IPS-18c (cell line): ENCODE measurements around the gene FBXL13.
"Not testable (repeated sequence)": the region's sequence is repeated elsewhere in the genome, so short reads cannot be mapped to it uniquely, and the experiment has no call there.

Experiments used
- H3K4me3 ChIP-seq: 2 replicates; pipeline ENCODE4 v1.7.0; 2013; ENCODE audit warnings: low read depth, mild to moderate bottlenecking, low read length, moderate library complexity; ENCODE audit not compliant: insufficient read depth
- H3K9me3 ChIP-seq: one replicate; pipeline ENCODE4 v1.6.1; 2013; ENCODE audit warnings: mild to moderate bottlenecking, low read length, moderate library complexity; ENCODE audit not compliant: control insufficient read depth, insufficient read depth

FBXL13 gene

DNA sequence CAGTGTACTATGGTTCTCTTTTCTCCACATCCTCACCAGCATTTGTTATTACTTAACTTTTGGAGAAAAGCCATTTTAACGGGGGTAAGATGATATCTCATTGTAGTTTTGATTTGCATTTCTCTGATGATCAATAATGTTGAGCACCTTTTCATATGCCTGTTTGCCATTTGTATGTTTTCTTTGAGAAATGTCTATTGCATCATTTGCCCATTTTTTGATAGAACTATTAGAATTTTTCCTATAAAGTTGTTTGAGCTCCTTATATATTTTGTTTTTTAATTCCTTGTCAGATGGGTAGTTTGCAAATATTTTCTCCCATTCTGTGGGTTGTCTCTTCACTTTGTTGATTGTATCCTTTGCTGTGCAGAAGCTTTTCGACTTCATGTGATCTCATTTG lies 172.5 kb downstream of the FBXL13 start:
- H3K4me3 ChIP-seq, H3K9me3 ChIP-seq: not testable (repeated sequence)

DNA sequence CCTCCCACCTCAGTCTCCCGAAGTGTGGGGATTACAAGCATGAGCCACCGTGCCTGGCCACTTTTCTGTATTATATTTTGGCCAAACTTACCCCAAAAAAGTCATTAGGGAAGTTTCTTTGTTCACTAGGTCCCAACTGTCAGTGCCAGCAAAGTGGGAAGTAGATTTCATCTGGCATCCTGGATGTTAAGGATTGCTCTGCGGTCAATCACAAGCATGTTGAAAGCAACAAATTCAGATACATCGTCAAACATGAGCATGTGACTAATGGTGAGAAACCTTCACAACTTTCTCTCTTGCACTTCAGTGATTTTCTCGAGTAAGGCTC lies 176.1 kb downstream of the FBXL13 start:
- Histone ChIP-seq H3K4me3 (no peak overlapping the region), H3K9me3 (no peaks in the 10 kb centered on the region)

DNA sequence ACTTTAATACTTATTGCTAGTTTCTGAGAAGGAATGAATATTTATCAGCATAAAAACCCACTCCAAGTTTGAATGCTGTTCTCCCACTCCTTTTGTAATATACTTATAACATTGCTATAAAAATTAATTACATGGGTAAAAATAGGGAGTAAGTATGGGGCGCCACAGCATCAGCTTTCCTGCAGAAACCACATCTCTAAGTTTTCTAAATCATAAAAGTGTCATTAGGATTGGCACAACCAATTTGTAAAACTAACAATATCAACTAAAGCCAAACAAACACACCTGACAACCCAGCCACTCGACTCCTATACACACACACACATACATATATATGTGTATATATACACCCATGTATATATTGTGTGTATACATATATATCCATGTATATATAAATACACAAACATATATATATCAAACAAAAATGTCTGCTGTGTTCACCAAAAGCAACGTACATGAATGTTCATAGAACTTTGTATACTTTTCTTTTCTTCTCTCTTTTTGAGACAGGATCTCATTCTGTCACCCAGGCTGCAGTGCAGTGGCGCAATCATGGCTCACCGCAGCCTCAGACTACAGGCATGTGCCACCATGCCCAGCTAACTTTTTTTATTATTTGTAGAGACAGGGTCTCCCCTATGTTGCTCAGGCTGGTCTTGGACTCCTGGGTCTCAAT lies 176.6 kb downstream of the FBXL13 start:
- H3K4me3 ChIP-seq, result no peak overlapping the region

DNA sequence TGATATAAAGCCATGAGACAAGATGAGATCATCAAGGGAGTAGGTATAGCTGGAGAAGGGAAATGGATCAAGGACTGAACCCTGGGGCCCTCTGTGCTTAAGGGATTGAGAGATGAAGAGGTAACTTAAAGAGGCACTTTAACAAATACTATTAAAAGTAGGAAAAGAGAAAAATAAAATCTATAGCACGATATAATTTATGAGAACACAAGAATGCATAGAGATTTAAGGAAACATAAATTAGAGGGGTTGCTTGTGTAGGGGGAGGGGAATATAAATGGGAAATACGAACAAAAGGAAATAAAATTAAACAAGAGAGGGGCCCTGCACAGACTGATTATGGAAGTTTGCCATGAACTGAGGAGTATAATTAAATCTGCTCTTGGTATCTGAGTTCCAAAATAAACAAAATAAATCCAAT lies 177.4 kb downstream of the FBXL13 start:
- Histone ChIP-seq H3K4me3 (no peak overlapping the region), H3K9me3 (no peaks in the 10 kb centered on the region)

More for the DNA sequence above, 176.6 kb downstream of the FBXL13 start:
- H3K9me3 ChIP-seq, result no peaks in the 10 kb centered on the region

DNA sequence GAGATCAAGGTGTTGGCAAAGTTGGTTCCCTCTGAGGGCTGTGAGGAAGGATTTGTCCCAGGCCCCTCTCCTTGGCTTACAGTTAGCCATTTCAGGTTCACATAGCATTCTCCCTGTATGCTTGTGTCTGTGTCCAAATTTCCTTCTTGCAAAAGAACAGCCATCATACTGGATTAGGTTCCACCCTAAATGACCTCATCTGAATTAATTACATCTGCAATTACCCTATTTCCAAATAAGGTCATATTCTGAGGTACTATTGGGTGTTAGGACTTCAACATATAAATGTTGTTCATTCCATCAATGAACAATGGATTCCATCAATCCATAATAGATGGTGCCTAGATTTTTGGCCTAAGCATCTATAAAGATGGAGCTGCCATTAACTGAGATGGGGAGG lies 178.0 kb downstream of the FBXL13 start:
- no peaks in the 10 kb centered on the region for H3K9me3 ChIP-seq
- no peak overlapping the region for H3K4me3 ChIP-seq

DNA sequence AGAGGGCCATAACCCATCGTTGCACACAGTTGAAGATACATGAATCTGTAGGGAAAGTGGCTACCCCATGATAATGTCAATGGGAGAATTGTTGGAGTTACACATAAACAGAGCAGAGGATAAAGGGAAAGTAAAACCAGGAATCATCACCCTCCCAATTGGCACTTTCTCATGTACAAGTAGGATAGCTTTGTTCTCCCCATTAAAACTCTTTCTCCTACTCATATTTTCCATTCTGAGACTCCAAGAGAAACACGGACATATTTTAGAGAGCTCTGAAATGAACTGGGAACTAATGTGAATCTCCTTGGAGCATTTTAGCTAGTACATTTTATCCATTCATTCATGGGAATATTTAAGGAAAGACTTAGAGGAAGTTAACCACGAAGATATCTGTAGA lies 179.0 kb downstream of the FBXL13 start:
- Histone ChIP-seq H3K9me3 (no peaks in the 10 kb centered on the region), H3K4me3 (no peak overlapping the region)

DNA sequence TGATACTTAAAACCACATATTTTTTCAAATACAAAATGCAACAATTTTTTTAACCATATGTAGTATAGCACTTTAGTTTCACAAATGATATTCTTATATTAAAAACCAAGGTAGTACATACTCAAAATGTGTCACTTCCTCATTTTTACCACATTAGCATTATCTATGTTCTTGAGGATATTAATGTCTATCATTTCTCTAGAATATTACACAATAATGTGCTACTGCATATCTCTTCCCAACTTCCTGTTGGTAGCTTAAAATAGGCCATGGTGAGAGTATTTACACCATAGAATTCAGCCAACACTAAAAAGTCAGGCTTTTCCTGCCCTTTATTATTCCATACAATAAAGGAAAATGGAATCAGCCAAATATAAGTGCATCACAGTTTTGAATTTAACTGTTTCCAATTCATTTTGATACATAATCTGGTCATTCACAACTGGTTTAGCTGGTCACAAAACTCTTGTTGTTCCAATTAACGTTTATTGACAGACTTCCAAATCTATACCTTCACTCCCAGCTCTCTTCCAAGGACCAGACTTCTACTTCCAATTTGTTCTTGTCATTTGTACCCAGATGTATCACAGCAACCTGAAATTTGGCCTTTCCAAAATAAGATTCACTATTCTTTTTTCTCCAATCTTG lies 181.8 kb downstream of the FBXL13 start:
- H3K9me3 ChIP-seq, result no peaks in the 10 kb centered on the region
- no peak overlapping the region for H3K4me3 ChIP-seq

DNA sequence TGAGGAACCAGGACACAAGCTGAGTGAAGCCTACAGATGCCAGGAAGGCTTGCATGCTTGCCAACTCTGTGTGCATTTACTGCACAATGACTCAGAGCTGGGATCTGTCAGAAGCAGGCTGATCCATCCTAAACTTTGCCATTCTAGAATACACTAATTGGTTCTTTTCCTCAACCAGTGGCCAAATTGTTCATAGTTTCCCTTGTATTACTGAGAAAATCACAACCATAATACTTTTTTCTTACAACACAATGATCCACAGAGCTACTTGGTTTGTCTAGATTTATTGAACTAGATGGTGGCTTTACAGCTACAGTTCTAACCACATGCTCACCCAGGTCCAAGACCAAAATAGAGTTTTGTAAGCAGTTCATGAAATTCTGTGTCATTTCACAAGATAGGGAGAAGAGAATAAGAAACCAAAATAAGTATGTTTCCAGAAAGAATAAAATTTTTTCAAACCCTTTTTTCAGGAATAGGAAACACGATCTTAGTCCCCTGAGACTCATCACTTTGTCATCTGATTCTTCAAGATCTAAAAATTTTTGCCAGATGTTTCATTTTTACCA lies 182.8 kb downstream of the FBXL13 start:
- H3K9me3 ChIP-seq, result no peaks in the 10 kb centered on the region
- H3K4me3 ChIP-seq, result no peak overlapping the region

DNA sequence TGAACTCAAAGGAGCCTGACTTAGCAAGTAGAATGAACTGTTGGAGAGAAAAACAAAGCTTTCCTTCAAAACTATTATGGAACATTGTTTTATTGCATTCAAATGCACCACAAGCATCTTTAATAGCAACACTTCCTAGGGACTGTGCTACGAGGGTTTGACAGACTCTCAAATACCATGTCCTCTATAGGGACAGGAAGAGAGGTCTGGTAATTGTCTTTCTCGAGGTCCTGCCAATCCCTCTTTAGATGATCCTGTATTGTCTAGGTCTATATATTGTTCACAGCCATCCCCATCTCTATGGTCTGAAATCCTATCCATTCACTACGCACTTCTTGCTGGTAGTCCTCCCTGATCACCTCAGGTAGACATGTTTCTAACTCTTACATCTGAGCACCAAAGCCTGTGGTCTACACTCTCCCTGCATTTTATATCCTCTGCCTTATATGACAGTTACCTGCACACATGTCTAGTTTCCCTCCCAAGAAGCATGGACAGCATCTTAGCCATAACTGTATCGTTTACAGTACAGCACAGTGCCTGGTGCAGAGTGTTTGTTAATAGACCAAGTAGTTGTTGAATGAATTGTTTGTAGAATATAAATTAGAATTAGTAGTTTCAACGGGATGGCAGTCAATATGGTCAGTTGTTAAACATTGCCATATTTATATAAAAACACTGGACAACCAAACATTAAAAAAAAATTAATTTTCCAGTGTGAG lies 183.5 kb downstream of the FBXL13 start:
- Histone ChIP-seq H3K4me3 (no peak overlapping the region), H3K9me3 (no peaks in the 10 kb centered on the region)

DNA sequence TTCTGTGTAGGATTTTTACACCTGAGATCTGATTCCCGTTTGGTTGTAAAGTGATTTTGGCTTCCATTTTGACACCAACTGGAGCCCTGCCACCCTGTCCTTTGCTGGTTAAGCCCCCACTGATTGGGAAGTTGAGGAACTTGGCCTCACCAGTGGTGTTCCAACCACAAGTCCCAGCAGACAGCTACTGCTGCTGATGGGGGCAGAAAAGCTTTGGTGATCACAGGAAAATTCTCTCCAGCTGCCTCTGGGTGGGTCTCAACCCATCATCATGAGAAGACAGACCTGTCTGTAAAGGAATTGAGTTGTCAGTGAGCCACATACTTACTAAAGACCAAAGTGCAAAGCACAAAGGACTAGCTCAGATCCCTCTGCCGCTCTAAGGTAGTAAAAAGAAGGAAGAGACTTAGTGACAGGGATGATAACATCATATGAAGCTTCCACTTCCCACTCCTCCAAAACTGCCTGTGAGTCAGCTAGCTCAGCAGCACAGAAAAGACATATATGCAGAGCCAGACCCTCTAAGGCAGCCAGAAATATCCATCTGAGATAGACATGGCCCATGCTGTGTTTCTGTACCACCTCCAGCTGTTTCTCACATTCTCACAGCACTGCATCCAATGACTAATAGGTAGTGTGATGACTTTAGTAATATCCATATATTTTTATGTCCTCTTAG lies 184.2 kb downstream of the FBXL13 start:
- Histone ChIP-seq H3K9me3 (no peaks in the 10 kb centered on the region), H3K4me3 (no peak overlapping the region)

DNA sequence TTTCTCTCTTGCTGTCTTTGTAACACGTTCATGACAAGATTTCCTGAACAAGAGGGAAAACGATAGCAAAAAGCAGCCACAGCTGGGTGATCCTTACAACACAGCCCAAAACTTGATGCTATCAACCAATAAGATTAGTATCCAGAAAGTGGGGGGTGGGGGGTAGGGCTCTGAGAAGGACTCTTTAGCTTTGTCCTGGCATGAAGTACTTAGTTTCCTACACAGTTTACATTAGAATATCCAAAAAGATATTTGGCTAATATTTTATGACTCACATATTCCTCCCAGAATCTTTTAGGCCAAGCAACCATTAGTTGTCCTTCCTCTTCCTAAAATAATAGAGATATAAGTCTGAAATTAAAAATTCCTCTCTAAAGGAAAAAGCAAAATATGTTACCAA lies 184.7 kb downstream of the FBXL13 start:
- H3K9me3 ChIP-seq, result no peaks in the 10 kb centered on the region

DNA sequence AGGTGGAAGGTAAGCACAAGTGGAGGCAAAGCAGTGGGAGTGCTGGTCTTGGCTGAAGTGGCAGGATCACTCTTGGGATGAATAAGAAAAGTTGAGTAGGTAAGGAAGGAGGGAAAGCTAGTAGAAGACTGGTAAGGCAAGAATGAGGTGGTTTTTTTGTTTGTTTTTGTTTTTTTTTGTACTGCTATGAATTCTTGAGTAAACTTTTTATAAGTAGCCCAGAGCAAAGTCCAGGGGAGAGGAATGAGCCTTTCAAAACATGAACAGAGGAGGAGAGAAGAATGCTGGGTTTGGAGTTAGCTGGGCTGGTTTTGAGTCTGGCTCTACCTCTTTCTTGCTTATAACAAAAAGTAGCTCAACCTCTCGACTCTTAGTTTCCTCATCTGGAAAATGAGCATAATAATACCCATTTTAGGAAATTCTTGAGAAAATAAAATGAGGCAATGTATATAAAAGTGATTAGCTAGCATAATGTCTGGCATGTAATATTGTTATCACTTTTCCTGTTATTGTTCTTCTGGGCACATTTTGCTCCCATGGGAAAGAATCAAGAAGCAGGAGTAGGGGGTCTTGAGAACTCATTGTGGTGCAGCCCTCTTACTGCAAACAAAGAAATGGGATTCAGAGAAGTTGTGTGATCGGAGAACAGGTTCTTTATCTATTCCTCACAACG lies 185.9 kb downstream of the FBXL13 start:
- Histone ChIP-seq H3K4me3 (no peak overlapping the region), H3K9me3 (no peaks in the 10 kb centered on the region)

More for the DNA sequence above, 184.7 kb downstream of the FBXL13 start:
- no peak overlapping the region for H3K4me3 ChIP-seq

DNA sequence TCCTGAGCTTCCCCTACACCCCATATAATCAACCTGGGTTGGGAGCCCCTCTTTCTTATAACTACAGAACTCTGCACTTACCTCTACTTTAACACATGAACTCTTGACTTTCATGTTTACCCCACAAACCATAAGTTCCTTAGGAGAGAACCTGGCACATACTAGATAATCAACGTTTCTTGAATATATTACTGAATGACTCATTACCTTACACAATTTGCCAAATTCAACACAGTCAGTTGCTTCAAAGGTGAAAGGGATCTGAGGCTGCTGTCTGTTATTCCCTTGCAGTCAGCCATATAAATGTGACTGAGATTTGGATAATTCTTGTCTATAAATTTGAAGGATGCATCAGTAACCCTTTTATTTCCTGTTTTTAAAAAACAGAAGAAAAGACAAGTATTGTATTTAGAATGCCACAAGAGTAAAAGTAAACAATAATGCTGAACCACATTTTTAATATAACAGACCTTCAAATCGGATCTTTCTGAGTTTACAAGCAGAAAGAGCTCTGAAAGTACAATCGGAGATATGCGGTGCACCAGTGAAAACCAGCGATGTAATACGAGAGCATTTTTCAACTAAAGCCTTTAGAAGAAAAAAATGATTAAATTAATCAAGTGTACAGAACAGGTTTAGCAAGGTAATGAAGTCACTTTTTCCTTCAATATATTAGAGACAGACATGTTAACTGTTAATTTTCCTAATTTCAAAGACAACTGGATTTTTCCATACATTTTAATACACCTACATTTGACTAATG lies 191.3 kb downstream of the FBXL13 start:
- Histone ChIP-seq H3K4me3 (no peak overlapping the region), H3K9me3 (no peaks in the 10 kb centered on the region)

DNA sequence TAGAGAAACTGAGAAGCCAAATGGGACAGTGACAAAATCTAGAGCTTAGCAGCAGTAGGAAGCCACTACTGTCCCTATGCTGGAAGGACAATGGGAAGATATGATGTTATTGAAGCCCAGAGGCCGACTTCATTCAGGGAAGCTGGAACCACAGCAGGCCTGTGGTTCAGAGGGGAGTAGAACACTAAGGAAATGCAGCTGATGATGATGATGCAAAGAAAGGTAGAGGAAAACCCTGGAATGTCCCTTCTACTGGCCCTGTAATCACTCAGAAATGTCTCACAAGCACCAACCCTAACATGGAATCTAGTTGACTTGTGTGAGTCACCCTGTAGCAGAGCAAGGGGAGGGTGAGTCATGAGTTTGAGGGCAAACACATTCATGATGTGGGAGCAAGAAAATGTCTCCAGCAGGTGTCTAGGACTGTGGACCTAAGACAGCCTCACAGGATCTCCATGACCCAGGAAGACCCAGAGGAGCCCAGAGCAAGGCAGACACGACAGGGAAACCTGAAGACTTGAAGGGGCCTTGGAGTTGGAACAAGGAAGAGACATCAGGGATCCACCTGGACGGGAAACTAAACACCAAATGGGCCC lies 198.8 kb downstream of the FBXL13 start:
- H3K9me3 ChIP-seq, result no peaks in the 10 kb centered on the region
- no peak overlapping the region for H3K4me3 ChIP-seq

DNA sequence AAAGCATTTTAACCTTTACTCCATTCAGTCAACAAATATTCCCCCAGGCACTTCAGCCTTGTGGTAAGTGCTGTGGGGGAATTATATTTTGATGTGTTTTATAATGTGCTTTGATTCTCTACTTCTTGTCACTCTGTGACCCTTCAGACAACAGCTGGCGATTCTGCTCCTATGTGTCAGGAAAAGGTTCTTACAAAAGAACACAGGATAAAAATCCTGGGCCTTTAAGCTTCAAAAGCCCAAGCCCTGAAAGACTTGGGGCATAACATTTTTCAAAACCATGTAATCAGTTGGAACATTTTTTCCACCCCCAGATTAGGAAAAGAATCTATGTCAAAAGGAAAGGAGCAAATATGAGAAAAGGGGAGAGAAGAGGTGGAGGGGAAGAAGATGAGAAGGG lies 199.6 kb downstream of the FBXL13 start:
- Histone ChIP-seq H3K4me3 (no peak overlapping the region), H3K9me3 (no peaks in the 10 kb centered on the region)

DNA sequence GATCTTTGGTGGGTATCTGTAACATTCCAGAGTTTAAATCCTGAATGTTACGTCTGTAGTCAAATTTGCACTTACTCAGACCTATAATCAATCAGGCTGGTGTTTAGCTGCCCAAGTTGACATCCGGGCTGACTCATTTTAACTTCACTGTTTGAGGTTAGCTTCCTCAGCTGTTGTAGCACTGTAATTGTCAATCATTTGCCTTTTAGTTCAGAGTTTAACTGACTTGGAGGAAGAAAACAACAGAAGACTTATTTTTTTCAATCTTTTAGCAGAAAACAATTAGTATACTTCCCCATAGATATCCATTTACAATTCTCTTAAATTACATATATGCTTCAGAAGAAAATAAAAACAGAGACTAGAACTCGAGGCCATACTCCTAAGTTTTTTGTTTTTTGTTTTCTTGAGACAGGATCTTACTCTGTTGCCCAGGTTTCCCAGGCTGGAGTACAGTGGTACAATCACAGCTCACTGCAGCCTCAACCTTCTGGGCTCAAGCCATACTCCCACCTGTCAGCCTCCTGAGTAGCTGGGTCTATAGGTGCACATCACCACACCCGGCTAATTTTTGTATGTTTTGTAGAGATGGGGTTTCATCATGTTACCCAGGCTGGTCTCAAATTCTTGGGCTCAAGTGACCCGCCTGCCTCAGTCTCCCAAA lies 200.3 kb downstream of the FBXL13 start:
- H3K9me3 ChIP-seq, result no peaks in the 10 kb centered on the region
- no peak overlapping the region for H3K4me3 ChIP-seq
